Measurements from ENCODE around the gene RHOF.

DNA sequence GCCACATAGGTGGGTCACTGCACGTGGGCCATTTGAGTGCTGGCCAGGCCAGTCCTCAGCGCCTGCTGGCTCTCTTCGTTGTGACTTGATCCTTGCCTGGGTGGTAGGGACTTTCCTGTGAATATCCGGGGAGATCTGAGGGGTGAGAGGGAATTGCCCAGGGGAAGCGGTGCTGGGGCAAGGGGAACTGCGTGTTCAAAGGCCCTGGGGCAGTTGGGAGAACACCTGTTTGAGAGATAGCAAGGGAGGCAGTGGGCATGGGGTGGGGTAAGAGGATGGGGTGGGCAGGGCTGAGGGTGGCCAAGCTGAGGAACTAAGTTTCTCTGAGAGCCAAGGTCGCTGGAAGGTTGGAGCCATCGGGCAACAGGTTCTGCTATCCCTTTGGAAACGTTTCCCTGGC lies 35.3 kb upstream of the RHOF start:
- TF ChIP-seq, protein P1, sequence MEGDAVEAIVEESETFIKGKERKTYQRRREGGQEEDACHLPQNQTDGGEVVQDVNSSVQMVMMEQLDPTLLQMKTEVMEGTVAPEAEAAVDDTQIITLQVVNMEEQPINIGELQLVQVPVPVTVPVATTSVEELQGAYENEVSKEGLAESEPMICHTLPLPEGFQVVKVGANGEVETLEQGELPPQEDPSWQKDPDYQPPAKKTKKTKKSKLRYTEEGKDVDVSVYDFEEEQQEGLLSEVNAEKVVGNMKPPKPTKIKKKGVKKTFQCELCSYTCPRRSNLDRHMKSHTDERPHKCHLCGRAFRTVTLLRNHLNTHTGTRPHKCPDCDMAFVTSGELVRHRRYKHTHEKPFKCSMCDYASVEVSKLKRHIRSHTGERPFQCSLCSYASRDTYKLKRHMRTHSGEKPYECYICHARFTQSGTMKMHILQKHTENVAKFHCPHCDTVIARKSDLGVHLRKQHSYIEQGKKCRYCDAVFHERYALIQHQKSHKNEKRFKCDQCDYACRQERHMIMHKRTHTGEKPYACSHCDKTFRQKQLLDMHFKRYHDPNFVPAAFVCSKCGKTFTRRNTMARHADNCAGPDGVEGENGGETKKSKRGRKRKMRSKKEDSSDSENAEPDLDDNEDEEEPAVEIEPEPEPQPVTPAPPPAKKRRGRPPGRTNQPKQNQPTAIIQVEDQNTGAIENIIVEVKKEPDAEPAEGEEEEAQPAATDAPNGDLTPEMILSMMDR (IDR thresholded peaks at IDR 0.05) = no peak
- TF ChIP-seq POLR2AphosphoS5 (IDR thresholded peaks at IDR 0.05; ENCODE audit: insufficient read depth in 1 of 2, low read depth in 1 of 2) (no peak), POLR2A (IDR thresholded peaks at IDR 0.05) (no peak)

All from vagina (tissue), 2 donors.